Mucosa of descending colon (tissue), 3 donors: ENCODE results near the gene ZMYND11. TPM values are rescaled to one million over a fixed set of nuclear protein-coding genes. Genes with fewer than 3 reads are reported as not detected.

Source experiments
- ATAC-seq: fragments of 200-7000 bp; cut with Tn5 transposase; one replicate; pipeline ENCODE4 v1.9.1; 2020; ENCODE audit warnings: mild to moderate bottlenecking, moderate library complexity
- DNase-seq, 3 donors: peaks; one replicate each; pipeline ENCODE4 v3.0.0-alpha.2; 2020
- H3K36me3 ChIP-seq: fragments of 200-600 bp; one replicate; pipeline ENCODE4 v1.8.0; 2021; ENCODE audit warnings: low read depth, mild to moderate bottlenecking
- H3K4me1 ChIP-seq: fragments of 200-600 bp; one replicate; pipeline ENCODE4 v1.8.0; 2021; ENCODE audit warnings: low read depth, mild to moderate bottlenecking
- H3K4me3 ChIP-seq: fragments of 200-600 bp; one replicate; pipeline ENCODE4 v1.8.0; 2021; ENCODE audit warnings: mild to moderate bottlenecking
- H3K9me3 ChIP-seq: fragments of 200-600 bp; one replicate; pipeline ENCODE4 v1.8.0; 2021; ENCODE audit warnings: mild to moderate bottlenecking
- intact Hi-C, 2 donors: fragments of 100-400 bp; cut with DNase I in 1 of 2; cut with micrococcal nuclease in 1 of 2; formaldehyde crosslinking; loops; one replicate each; pipeline versions ENCODE4 v1.11.0 to v1.11.1; 2022; cut with DNase I, micrococcal nuclease
- total RNA-seq, 3 donors: library from RNA; stranded (reverse); fragmentation: NEBNext Ultra II Directional in 2 of 3; extraction: Animal tissue kit (Norgen Biotek cat#: 25700) in 2 of 3; gene quantifications; one replicate each; pipeline versions ENCODE4 v1.2.1 to v1.2.4, GENCODE V29; 2021 to 2023
- TF ChIP-seq, protein P1 (sequence below): fragments of 200-600 bp; IDR thresholded peaks from one replicate; pipeline ENCODE4 v1.8.0; 2022; ENCODE audit warnings: antibody characterized with exemption, mild to moderate bottlenecking
- donor health status: DM: no; HTN: no; CAD: no; lungs with moderate emphysema.
- donor health status: DM: no; HTN: no; CAD: no.
- donor health status: DM: no; HTN: yes; CAD: no.

Gene ZMYND11
- total RNA-seq, 3 donors from 2014 or later: 34.5 to 131 (median 37.6) TPM

DNA sequence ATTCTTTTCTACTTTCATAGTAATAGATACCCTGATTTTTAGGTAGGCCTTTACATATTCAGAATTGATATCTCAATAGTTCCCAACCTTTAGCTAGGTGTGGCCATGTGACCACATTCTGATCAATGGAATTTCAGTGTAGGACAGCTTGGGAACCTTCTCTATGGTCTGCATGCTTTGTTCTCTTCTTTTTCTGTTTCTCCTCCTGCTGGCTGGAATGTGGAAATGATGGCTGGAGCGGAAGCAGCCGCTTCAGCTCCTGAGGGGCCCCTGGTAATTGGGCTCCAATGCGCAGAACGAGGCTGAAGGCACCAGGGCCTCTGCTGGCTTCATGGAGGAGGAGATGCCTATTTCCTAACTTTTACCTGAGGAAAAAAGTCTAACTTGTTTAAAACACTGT is 152.6 kb downstream of the ZMYND11 start:
- intact Hi-C loops: no loop called here
- no peak for ATAC-seq
- no peaks in the 10 kb centered on the region for H3K4me1 ChIP-seq
- DNase-seq: no peak
- TF ChIP-seq, protein P1, sequence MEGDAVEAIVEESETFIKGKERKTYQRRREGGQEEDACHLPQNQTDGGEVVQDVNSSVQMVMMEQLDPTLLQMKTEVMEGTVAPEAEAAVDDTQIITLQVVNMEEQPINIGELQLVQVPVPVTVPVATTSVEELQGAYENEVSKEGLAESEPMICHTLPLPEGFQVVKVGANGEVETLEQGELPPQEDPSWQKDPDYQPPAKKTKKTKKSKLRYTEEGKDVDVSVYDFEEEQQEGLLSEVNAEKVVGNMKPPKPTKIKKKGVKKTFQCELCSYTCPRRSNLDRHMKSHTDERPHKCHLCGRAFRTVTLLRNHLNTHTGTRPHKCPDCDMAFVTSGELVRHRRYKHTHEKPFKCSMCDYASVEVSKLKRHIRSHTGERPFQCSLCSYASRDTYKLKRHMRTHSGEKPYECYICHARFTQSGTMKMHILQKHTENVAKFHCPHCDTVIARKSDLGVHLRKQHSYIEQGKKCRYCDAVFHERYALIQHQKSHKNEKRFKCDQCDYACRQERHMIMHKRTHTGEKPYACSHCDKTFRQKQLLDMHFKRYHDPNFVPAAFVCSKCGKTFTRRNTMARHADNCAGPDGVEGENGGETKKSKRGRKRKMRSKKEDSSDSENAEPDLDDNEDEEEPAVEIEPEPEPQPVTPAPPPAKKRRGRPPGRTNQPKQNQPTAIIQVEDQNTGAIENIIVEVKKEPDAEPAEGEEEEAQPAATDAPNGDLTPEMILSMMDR: no peak
- H3K9me3 ChIP-seq: no peaks in the 10 kb centered on the region
- H3K4me3 ChIP-seq: no peak overlapping the region
- H3K36me3 ChIP-seq: no peaks in the 10 kb centered on the region

DNA sequence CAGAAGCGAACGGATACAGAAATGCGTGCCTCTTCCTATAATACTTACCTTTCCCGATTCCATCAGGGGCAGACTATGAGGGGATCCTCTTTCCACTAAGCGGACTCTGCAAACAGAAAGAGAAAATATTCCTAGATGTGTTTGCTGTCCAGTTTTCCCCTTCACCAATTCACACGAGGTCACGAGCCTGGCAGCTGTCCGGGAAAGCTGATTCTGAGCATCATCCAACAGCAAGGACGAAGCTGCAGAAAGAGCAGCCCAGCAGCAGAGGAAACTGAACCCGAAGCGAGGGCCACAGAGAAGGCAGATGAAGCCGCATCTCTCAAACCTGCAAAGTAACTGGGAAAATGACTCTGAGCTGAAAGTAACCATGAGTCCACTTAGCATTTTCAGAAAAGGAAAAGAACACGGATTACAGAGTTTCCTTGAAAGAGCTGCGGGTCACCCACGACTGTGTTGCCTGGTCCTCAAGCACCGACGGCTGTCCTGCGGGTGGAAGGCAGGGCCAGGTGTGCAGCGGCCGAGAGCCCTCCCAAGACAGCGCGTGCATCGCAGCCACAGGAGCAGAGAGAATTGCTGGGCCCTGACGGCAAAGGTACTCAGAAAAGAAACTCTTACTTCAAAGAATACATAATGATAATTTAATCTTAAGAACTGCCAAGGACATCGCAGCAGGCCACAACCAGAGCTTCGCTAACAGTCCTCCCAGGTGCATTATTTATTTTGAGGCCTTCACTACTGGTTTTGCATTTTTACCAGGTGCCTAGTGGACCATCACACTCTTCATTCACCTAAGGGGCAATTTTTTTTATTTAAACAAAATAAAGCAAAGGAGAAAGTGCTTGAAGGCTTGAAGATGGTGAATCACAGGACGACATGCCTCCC is 153.3 kb downstream of the ZMYND11 start:
- Histone ChIP-seq H3K9me3 (no peaks in the 10 kb centered on the region), H3K4me3 (no peak overlapping the region), H3K4me1 (no peaks in the 10 kb centered on the region), H3K36me3 (no peaks in the 10 kb centered on the region)
- ATAC-seq: no peak
- intact Hi-C loops: no loop called here
- no peak for DNase-seq
- TF ChIP-seq, protein P1: no peak

DNA sequence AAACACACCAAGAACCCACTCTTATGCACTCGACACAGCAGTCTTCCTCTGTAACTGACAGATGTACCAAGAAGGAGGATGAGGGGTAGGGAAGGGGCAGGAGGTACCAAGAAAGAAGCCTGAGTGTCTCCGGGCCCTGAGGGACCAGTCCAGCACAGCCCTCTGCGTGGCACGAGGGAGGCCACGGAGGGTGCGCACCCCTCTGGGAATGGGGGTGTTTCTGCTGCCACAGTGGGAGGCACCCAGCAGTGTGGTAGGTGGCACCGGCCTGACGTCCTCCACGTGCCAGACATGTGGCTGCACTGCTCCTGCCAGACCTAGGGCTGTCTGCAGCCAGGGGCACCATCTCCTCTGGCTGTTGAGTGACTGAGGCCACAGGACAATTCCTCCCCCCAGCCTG is 154.3 kb downstream of the ZMYND11 start:
- Histone ChIP-seq H3K36me3 (no peaks in the 10 kb centered on the region), H3K9me3 (no peaks in the 10 kb centered on the region), H3K4me1 (no peaks in the 10 kb centered on the region), H3K4me3 (no peak overlapping the region)
- intact Hi-C loops: no loop called here
- TF ChIP-seq, protein P1: no peak
- ATAC-seq (no peak), DNase-seq (no peak)

DNA sequence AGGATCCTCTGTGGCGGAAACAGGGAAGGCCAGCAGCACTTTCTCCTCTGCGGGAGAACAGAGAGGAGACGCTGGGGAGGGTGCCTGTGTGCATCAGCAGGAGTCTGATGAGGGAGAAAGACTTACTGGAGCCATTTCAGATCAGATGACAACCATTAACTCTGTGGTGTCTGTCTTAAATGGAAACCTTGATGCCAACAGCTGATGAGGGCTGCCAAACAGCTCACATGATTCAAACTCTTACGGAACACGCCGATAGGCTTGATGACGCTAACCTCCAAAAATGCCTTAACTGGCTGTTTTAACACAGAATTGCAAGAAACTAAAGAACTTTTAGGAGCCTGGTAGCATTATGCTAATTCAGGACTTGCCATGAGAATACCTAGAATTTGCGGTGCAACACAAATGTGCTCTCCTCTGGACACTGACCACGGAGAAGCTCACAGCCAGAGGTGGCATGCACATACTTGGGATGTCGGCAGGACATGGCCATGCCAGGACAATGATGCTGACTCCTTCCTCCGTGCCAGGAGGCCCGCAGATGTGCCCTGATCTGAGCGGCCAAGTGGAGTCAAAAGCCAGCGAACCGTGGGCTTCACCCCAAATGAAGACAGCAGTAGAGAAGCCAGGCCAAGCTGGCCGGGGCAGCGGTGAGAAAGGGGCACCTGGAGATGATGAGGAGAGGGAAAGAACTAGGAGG is 154.9 kb downstream of the ZMYND11 start:
- no peak for ATAC-seq
- TF ChIP-seq, protein P1: no peak
- intact Hi-C loops: no loop called here

DNA sequence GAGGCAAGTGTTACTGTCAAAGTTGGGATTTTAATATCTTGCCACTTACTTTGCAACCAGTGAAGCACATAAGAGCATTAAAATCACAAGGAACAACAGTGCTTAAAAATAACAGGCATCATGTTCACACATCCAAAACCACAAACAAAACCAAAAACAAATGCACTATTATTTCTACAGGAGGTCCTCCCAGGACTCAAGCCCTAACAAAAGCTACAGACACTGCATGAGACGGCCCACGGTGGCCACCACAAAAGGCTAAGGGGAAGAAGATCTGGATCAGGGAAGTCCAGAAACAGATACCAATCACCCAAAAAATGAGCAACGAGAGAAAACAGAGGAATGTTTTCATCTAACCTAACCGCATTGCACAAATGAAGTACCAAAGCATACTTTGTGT is 158.4 kb downstream of the ZMYND11 start:
- H3K9me3 ChIP-seq: no peaks in the 10 kb centered on the region
- ATAC-seq: no peak
- TF ChIP-seq, protein P1: no peak
- no peak overlapping the region for H3K4me3 ChIP-seq
- H3K36me3 ChIP-seq: no peaks in the 10 kb centered on the region
- intact Hi-C loops: no loop called here
- no peaks in the 10 kb centered on the region for H3K4me1 ChIP-seq
- no peak for DNase-seq

More for the DNA sequence above, 154.9 kb downstream of the ZMYND11 start:
- Histone ChIP-seq H3K36me3 (no peaks in the 10 kb centered on the region), H3K4me3 (no peak overlapping the region), H3K4me1 (no peaks in the 10 kb centered on the region), H3K9me3 (no peaks in the 10 kb centered on the region)
- no peak for DNase-seq
